GM21526 (cell line): Measurements from ENCODE around the gene PYURF.
"Not testable (repeated sequence)": the region's sequence is repeated elsewhere in the genome, so short reads cannot be mapped to it uniquely, and the experiment has no call there.

ENCODE experiments used
- ATAC-seq: cut with Tn5 transposase; IDR thresholded peaks from one replicate; pipeline ENCODE4 v1.9.1; 2021; ENCODE audit warnings: moderate library complexity; ENCODE audit not compliant: unreplicated experiment, low FRiP score

Gene PYURF, protein sequence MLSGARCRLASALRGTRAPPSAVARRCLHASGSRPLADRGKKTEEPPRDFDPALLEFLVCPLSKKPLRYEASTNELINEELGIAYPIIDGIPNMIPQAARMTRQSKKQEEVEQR

DNA sequence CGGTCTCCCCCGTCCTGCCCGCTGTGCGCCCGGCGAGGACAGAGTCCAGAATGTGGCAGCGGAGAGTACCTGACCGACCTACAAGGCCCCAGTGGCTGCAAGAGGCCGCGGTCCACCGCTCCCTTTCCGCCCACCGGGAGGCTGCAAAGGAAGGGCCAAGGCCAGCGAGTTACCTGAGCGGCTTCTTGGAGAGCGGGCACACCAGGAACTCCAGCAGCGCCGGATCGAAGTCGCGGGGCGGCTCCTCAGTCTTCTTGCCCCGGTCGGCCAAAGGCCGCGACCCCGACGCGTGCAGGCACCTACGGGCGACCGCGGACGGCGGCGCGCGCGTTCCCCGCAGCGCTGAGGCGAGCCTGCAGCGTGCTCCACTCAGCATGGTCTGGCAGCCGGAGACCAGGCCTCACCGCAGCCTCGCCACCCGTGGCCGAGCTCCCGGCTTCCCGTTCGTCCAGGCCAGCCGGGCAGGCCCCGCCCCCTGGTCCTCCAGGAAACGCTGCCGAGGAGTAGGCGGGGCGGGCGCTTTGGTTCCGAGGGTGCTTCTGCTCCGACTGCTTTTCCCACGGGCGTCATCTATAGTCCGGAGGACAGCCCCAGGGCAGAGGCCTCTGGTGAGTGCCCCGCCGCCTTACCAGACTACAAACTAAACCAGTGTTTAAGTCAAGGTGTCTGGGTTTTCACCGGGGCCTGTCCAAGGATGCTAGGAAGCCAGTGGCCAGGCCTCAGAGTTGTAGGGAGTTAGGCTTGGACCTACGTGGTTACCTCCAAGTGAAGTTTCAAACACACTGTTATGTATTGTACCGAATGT is at the start of gene PYURF:
TSS of gene PYURF (minus strand) at position 452 of the 805 bp plus-strand sequence. CDS start at position 376, 76 bp downstream.
- peak; percentile 79 for ATAC-seq

GRCh38 chr4:88570001-88570400 is 46.4 kb upstream of the PYURF start:
- ATAC-seq = no peak

- ATAC-seq = no peak
These were observed 44.0 kb upstream of the PYURF start for GRCh38 chr4:88567591-88567990.

DNA sequence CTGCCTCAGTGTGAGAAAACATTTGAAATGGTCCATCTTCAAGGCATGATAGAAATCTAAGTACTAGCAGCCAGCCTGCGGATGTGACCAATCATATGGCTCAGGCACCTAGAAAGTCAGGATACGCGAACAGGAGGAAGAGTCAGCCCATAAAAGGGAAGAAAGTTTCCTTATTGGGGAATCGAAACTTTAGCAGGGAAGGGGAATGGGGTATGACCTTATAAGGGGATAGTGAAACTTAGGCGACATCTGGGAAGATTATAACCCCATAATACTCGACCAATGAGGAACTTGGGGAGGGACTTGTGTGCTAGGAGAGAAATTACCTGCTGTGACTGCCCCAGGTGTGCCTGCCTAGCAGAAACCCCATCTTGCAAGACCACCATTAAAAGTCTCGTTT is 26.2 kb upstream of the PYURF start:
- ATAC-seq = no peak

DNA sequence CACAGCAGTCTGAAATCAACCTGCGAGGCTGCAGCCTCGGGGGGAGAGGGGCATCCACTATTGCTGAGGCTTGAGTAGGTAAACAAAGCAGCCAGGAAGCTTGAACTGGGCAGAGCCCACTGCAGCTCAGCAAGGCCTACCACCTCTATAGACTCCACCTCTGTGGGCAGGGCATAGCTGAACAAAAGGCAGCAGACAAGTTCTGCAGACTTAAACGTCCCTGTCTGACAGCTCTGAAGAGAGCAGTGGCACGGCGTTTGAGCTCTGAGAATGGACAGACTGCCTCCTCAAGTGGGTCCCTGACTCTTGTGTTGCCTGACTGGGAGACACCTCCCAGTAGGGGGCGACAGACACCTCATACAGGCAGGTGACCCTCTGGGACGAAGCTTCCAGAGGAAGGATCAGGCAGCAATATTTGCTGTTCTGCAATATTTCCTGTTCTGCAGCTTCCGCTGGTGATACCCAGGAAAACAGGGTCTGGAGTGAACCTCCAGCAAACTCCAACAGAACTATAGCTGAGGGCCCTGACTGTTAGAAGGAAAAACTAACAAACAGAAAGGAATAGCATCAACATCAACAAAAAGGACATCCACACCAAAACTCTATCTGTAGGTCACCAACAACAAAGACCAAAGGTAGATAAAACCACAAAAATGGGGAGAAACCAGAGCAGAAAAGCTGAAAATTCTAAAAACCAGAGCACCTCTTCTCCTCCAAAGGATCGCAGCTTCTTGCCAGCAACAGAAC is 15.9 kb upstream of the PYURF start:
- not testable (repeated sequence) for ATAC-seq

DNA sequence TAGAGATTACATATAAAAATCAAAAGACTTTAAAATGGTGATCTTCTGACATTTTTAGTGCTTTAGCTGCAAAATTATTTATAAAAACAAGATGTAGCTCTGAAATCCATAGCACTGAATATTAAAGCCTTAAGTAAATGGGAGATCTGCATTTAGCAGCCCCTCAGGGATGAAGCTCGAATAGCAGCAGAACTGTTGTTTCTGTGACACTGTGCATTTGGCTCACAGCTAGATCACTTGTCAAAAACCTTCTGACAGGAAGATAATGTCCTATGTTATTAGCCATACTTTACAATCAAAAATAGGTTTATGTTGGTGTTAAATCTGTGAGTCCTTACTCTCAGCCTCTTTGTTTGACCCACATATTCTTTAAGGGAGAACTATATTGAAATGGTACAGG is 14.1 kb upstream of the PYURF start:
- no peak for ATAC-seq

DNA sequence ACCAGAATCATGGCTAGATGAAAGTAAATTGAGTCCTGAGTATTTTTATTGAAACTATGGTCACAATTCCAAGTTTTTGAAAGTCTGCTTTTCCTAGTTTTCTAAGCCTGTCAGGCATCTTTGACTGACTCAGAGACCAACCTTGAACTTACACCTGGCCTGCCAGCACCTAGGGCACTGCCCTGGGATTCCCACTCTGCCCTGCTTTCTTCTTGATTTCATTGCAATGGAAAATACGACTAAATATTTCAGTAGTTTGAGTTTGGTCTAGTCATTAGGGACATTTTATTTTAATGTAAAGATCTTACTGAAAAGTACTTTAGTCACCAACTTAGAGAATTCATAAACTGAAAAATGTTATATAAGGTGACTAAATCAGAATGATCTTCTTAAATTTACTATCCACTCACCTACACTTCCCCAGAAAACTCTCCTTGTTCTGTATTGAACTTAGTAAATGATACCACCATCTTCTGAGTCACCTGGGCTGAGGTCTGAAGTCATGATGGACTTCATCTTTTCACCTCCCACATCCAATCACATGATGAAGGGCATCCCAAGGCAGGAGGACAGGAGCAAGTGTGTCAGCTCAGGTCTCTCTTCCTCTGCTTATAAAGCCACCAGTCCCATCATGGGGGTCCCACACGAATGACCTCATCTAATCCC is 11.6 kb upstream of the PYURF start:
- no peak for ATAC-seq

DNA sequence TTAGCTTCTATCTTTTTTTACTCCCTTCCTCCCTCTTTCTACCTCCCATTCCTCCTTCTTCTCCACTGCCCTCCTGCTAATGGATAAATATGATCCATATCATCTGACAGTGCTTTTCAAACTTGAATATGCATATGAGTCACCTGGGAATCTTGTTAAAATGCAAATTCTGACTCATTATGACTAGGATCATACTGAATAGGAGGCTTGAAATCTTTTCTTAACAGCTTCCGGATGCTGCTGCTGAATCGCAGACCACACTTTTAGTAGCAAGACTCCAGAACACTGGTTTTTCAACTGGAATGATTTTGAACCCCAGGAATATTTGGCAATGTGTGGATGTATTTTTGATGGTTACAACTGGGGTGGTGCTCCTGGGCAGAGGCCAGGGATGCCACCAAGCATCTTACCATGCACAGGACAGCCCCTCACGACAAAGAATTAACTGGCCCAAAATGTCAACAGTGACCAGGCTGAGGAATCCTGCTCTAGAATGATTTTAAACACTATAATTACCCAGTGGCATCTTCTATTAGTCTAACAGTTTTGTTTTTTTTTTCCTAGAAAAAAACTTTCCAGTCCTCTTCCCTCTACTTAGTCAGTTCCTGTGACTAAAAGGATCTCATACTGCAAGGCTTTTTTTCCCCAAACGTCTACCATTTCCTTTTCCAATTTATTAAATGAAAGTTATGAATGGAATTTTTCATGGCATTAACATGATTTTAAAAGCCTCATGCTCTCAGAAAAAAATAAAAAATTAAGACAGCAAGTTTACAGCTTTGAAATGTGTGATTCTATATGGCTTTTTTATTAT is 10.6 kb upstream of the PYURF start:
- no peak for ATAC-seq

GRCh38 chr4:88533088-88533790 is 9.7 kb upstream of the PYURF start:
- no peak for ATAC-seq

GRCh38 chr4:88531549-88531948 is 8.0 kb upstream of the PYURF start:
- ATAC-seq = no peak

GRCh38 chr4:88528861-88529260 is 5.3 kb upstream of the PYURF start:
- ATAC-seq = no peak

- peak; percentile 48 for ATAC-seq
These were observed 4.2 kb upstream of the PYURF start for GRCh38 chr4:88527787-88528186.

GRCh38 chr4:88526221-88526815 is 2.7 kb upstream of the PYURF start:
- no peak for ATAC-seq

GRCh38 chr4:88524171-88524570 is 595 bp upstream of the PYURF start:
- no peak for ATAC-seq

DNA sequence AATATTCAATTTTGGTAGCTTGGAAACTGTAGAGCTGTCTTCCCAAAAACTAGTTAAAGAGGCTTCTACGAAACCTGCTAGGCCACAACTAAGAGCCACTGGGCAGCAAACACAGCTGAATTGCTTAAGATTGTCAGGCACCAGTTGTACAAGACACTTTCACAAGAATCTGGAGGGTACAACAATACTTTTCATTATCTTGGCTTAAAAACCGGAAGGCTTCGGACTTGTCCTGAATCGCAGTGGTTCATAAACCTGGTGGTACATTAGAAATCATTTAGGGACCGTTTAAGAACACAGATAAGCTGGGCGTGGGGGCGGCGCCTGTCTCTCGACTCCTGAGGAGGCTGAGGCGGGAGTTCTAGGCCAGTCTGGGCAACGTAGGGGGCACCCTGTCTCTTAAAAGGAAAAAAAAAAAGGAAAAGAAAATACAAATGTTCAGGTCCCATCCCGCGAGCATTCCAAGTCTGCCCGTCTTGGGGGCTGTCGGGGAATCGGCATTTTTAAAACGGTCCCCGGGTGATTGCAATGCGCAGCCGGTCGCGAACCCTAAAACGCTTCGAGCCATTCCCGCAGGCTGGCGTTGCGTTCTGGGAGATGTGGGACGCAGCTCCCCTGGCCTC is 763 bp downstream of the PYURF start:
- ATAC-seq = no peak

DNA sequence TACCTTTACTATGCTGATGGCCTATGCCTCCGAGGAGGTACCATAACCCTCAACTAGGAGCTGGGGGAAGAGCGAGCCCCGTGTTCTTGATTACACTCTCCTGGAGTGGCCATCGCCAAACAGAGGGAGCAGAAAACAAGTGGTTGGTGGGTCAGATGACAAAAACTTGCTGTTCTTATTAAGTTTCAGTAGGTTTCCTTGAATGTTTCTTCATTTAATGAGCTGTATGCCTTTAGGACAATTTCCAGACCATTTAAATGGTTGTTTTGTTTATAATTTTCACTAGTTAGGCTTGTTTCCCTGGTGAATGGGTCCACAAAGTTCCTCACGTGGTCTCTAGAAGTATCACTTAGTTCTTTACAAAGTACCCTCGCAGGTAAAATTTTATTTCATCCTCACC is 4.7 kb downstream of the PYURF start:
- no peak for ATAC-seq

DNA sequence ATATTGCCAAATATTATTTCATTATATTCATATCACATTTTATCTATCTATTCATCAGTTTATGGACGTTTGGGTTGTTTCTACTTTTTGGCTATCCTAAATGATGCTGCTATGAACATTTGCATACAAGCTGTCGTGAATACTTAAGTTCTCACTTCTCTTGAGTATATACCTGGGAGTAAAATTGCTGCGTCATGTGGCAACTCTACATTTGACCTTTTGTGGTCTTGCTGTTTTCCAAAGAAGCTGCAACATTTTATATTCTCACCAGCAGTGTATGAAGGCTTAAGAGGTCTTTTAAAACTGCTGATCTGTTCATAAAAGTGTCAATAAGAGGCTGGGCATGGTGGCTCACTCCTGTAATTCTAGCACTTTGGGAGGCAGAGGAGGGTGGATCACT is 5.8 kb downstream of the PYURF start:
- ATAC-seq = no peak

DNA sequence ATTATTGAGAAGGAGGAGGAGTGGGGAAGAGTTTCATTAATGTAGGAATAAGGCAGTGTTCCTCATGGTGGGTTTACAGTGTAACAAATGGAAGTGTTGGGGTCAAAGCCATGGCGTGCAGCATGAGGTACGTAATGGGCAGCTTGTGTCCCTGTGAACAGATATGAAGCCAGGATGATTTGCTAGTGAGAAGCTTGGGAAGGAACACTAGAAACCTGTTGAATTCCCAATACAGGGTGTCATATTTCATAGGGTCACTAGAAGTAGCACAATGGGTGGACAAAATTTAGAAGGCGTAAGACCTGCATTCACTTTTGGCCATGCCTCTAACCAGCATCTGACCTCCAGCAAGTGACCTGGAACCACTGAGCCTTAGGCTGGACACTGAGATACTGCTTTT is 6.8 kb downstream of the PYURF start:
- ATAC-seq = no peak
